ENCODE measurements around the gene ACTBL2.

Gene ACTBL2

DNA sequence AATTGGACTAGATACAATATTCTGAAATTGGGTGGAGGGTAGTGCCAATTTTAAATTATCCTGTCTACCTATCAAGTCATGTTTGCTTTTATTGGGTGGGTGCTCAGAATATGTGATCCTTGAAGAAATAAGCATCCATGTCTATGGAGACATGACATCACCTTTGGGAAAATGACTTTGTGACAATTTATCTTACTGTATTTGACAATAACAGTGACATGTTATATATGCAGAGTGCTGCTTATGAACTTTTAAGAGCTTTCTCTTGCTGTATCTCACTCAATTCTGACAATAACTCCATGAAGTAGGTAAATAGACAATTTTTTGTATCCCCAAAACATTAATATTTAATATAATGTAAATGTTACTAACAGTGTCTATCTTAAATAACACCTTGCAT, 15.1 kb upstream of the ACTBL2 start:
- no peaks in the 10 kb centered on the region for H3K27me3 ChIP-seq (ENCODE audit: insufficient read depth, low read depth, severe bottlenecking)
- no peak for DNase-seq
- no peak overlapping the region for H3K27ac ChIP-seq
- H3K4me3 ChIP-seq (ENCODE audit: low read depth, low read length): no peak overlapping the region
- H3K9me3 ChIP-seq (ENCODE audit: severe bottlenecking): no peaks in the 10 kb centered on the region
- no peak for TF ChIP-seq CTCF (IDR thresholded peaks at IDR 0.05; ENCODE audit: low read depth, low read length)
- H3K36me3 ChIP-seq: no peaks in the 10 kb centered on the region

DNA sequence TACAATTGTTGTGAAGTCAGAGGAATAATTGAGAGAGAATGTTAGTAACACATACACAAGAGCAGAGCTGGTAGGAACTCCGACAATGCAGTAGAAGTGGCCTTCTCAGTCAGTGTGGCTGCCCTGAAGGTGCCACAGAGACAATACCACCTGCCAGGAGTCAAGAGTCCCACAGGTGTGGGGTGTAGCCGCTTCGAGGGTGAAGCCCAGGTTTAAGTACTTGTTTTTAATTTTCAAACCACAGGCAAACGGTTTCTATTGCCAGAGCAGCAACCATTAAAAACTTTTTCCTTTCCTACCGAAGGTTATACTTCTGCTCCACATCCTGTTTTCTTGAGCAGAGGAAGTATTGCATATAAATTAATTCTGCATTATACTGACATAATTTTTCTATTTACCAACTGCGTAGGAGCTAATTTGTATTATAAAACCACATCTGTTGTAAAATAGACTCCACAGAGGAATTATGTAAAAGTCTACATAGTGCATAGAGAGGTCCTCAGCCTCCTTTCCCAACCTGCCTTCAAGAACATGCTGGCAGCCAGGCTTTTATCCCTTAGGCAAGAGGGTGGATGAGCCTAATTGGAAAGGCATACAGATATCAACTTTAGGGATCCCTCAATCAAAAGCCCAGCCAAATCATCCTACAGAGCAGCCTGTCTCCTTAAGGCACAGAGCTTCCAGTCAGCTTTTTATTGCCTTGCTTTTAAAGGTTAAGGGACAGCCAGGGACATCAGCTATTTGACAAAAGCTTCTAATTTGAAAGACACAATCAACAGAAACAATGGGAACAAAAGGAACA, 12.9 kb upstream of the ACTBL2 start:
- Histone ChIP-seq H3K9me3 (ENCODE audit: severe bottlenecking) (no peaks in the 10 kb centered on the region), H3K27ac (no peak overlapping the region), H3K27me3 (ENCODE audit: insufficient read depth, low read depth, severe bottlenecking) (no peaks in the 10 kb centered on the region), H3K4me3 (ENCODE audit: low read depth, low read length) (no peak overlapping the region), H3K36me3 (no peaks in the 10 kb centered on the region)
- DNase-seq: no peak
- TF ChIP-seq CTCF (IDR thresholded peaks at IDR 0.05; ENCODE audit: low read depth, low read length): no peak

- Histone ChIP-seq H3K27ac (no peak overlapping the region), H3K9me3 (ENCODE audit: severe bottlenecking) (no peaks in the 10 kb centered on the region), H3K4me3 (ENCODE audit: low read depth, low read length) (no peak overlapping the region), H3K27me3 (ENCODE audit: insufficient read depth, low read depth, severe bottlenecking) (no peaks in the 10 kb centered on the region), H3K36me3 (no peaks in the 10 kb centered on the region)
- no peak for TF ChIP-seq CTCF (IDR thresholded peaks at IDR 0.05; ENCODE audit: low read depth, low read length)
- DNase-seq: no peak
Observed at GRCh38 chr5:57494104-57495098, 11.8 kb upstream of the ACTBL2 start.

- H3K9me3 ChIP-seq (ENCODE audit: severe bottlenecking): no peaks in the 10 kb centered on the region
Observed at GRCh38 chr5:57493034-57493433, 10.4 kb upstream of the ACTBL2 start.

GRCh38 chr5:57492632-57493031, 10.0 kb upstream of the ACTBL2 start:
- TF ChIP-seq CTCF (IDR thresholded peaks at IDR 0.05; ENCODE audit: low read depth, low read length): no peak
- Histone ChIP-seq H3K36me3 (no peaks in the 10 kb centered on the region), H3K4me3 (ENCODE audit: low read depth, low read length) (no peak overlapping the region)

More at GRCh38 chr5:57493034-57493433, 10.4 kb upstream of the ACTBL2 start:
- H3K27ac ChIP-seq: no peak overlapping the region
- no peak overlapping the region for H3K4me3 ChIP-seq (ENCODE audit: low read depth, low read length)
- DNase-seq: no peak
- no peak for TF ChIP-seq CTCF (IDR thresholded peaks at IDR 0.05; ENCODE audit: low read depth, low read length)
- H3K27me3 ChIP-seq (ENCODE audit: insufficient read depth, low read depth, severe bottlenecking): no peaks in the 10 kb centered on the region
- H3K36me3 ChIP-seq: no peaks in the 10 kb centered on the region

More at GRCh38 chr5:57492632-57493031, 10.0 kb upstream of the ACTBL2 start:
- Histone ChIP-seq H3K9me3 (ENCODE audit: severe bottlenecking) (no peaks in the 10 kb centered on the region), H3K27me3 (ENCODE audit: insufficient read depth, low read depth, severe bottlenecking) (no peaks in the 10 kb centered on the region), H3K27ac (no peak overlapping the region)
- DNase-seq: no peak

Data from WERI-Rb-1 (cell line).